PC-9 (cell line): ENCODE results near the gene SRPX. TPM values are rescaled to one million over a fixed set of nuclear protein-coding genes. Genes with fewer than 3 reads are reported as not detected.

Source experiments
- BruUV-seq: library from RNA; stranded (reverse); fragments of 400-500 nt; replicated peaks from 2 replicates; lab custom pipeline; 2021; lab: Mats Ljungman, UMichigan
- CTCF ChIA-PET: fragments of 300-600 bp; sonication (Branson Sonifier 250); formaldehyde crosslinking; loops from one replicate; lab custom pipeline; 2022; ENCODE audit warnings: antibody characterized with exemption; lab: Charles Lee
- POLR2A ChIA-PET: fragments of 300-600 bp; sonication (Branson Sonifier 250); formaldehyde crosslinking; loops from one replicate; lab custom pipeline; 2022; ENCODE audit warnings: antibody characterized with exemption; ENCODE audit not compliant: unreplicated experiment; lab: Charles Lee
- DNase-seq, 2 experiments: peaks; one replicate each; pipeline versions ENCODE4 v3.0.0 to v3.0.0-alpha.2; 2015 to 2022; ENCODE audit warnings: mixed read lengths in 1 of 2
- H2AFZ ChIP-seq: fragments of 200-600 bp; sonication (generic); 2 replicates; pipeline ENCODE4 v1.8.1; 2017; ENCODE audit warnings: antibody characterized with exemption
- H3F3A ChIP-seq: fragments of 200-600 bp; sonication (generic); 2 replicates; pipeline ENCODE4 v1.8.1; 2017; ENCODE audit warnings: antibody characterized with exemption, mild to moderate bottlenecking, low read depth; ENCODE audit not compliant: insufficient read depth
- H3K27ac ChIP-seq: fragments of 200-600 bp; sonication (generic); 2 replicates; pipeline ENCODE4 v1.6.1; 2016; ENCODE audit warnings: mixed run types
- H3K27me3 ChIP-seq: fragments of 200-600 bp; sonication (generic); 2 replicates; pipeline ENCODE4 v1.6.1; 2016; ENCODE audit warnings: low read depth, mixed run types; ENCODE audit not compliant: insufficient read depth
- H3K36me3 ChIP-seq: fragments of 200-600 bp; sonication (generic); 2 replicates; pipeline ENCODE4 v1.6.1; 2016; ENCODE audit warnings: low read depth, mixed run types
- H3K4me1 ChIP-seq: fragments of 200-600 bp; sonication (generic); replicated peaks from 2 replicates; pipeline ENCODE4 v1.6.1; 2016; ENCODE audit warnings: mixed run types; ENCODE audit not compliant: insufficient read depth
- H3K4me2 ChIP-seq: fragments of 200-600 bp; sonication (generic); 2 replicates; pipeline ENCODE4 v1.6.1; 2017; ENCODE audit warnings: mixed run types
- H3K4me3 ChIP-seq: fragments of 200-600 bp; sonication (generic); 2 replicates; pipeline ENCODE4 v1.6.1; 2016; ENCODE audit warnings: mixed run types
- H3K79me2 ChIP-seq: fragments of 200-600 bp; sonication (generic); 2 replicates; pipeline ENCODE4 v1.6.1; 2017; ENCODE audit warnings: low read depth, mixed run types
- H3K9me2 ChIP-seq: fragments of 200-600 bp; sonication (generic); 2 replicates; pipeline ENCODE4 v1.8.1; 2017; ENCODE audit warnings: mild to moderate bottlenecking; ENCODE audit not compliant: insufficient read depth
- H3K9me3 ChIP-seq: fragments of 200-600 bp; sonication (generic); 2 replicates; pipeline ENCODE4 v1.8.1; 2016; ENCODE audit warnings: low read depth; ENCODE audit not compliant: insufficient read depth
- H4K20me1 ChIP-seq: fragments of 200-600 bp; sonication (generic); 2 replicates; pipeline ENCODE4 v1.8.1; 2017; ENCODE audit not compliant: insufficient read depth
- CTCF ChIP-seq: fragments of 200-600 bp; sonication (generic); conservative IDR thresholded peaks from 2 replicates; pipeline ENCODE4 v1.6.1; 2017; ENCODE audit warnings: mixed run types, antibody characterized with exemption, mild to moderate bottlenecking, moderate library complexity
- EZH2 ChIP-seq: fragments of 200-600 bp; sonication (generic); IDR thresholded peaks from 2 replicates; pipeline ENCODE4 v1.8.0; 2017; ENCODE audit warnings: antibody characterized with exemption, low read depth
- intact Hi-C: fragments of 100-400 bp; cut with micrococcal nuclease; formaldehyde crosslinking; loops from one replicate; pipeline ENCODE4 v1.10.0; 2022; ENCODE audit not compliant: unreplicated experiment
- total RNA-seq: library from RNA; stranded (reverse); gene quantifications from 2 replicates; pipeline ENCODE4 v1.2.3, GENCODE V29; 2021

SRPX gene
- total RNA-seq, 1 experiment from 2014 or later: not detected

GRCh38 chrX:38126179-38126578 lies 94.5 kb downstream of the SRPX start:
- Histone ChIP-seq H3K27ac (no peak overlapping the region), H3K4me2 (no peak overlapping the region), H4K20me1 (no peaks in the 10 kb centered on the region), H3K4me3 (no peak overlapping the region), H3K27me3 (no peaks in the 10 kb centered on the region), H3K79me2 (no peaks in the 10 kb centered on the region), H3K36me3 (no peaks in the 10 kb centered on the region), H3K4me1 (no peaks in the 10 kb centered on the region), H3K9me3 (no peaks in the 10 kb centered on the region), H2AFZ (no peak overlapping the region), H3F3A (no peaks in the 10 kb centered on the region), H3K9me2 (no peaks in the 10 kb centered on the region)
- no peak for DNase-seq
- CTCF ChIA-PET: no interaction called here
- no TSS peak for BruUV-seq
- POLR2A ChIA-PET: no interaction called here
- intact Hi-C loops: no loop called here
- TF ChIP-seq CTCF (no peak), EZH2 (no peak)

GRCh38 chrX:38124000-38124399 lies 96.7 kb downstream of the SRPX start:
- H4K20me1 ChIP-seq: no peaks in the 10 kb centered on the region
- H3F3A ChIP-seq: no peaks in the 10 kb centered on the region
- H3K4me1 ChIP-seq: no peaks in the 10 kb centered on the region
- no peak overlapping the region for H3K4me3 ChIP-seq
- no peak for DNase-seq
- H2AFZ ChIP-seq: no peak overlapping the region
- ChIA-PET CTCF (no interaction called here), POLR2A (no interaction called here)
- H3K9me3 ChIP-seq: no peaks in the 10 kb centered on the region
- no peaks in the 10 kb centered on the region for H3K79me2 ChIP-seq
- no TSS peak for BruUV-seq
- no peak overlapping the region for H3K27ac ChIP-seq
- no peaks in the 10 kb centered on the region for H3K9me2 ChIP-seq
- no peaks in the 10 kb centered on the region for H3K27me3 ChIP-seq
- TF ChIP-seq EZH2 (no peak), CTCF (no peak)
- H3K36me3 ChIP-seq: no peaks in the 10 kb centered on the region
- no peak overlapping the region for H3K4me2 ChIP-seq
- intact Hi-C loops: no loop called here

GRCh38 chrX:38117485-38117884 lies 103.2 kb downstream of the SRPX start:
- H3F3A ChIP-seq: no peaks in the 10 kb centered on the region
- H3K36me3 ChIP-seq: no peaks in the 10 kb centered on the region
- no peaks in the 10 kb centered on the region for H3K4me1 ChIP-seq
- no peaks in the 10 kb centered on the region for H3K79me2 ChIP-seq
- no peak for DNase-seq
- TF ChIP-seq CTCF: no peak
- no peak for TF ChIP-seq EZH2
- CTCF ChIA-PET: no interaction called here
- POLR2A ChIA-PET: no interaction called here
- no peaks in the 10 kb centered on the region for H3K9me3 ChIP-seq
- no peak overlapping the region for H3K4me2 ChIP-seq
- H3K27ac ChIP-seq: no peak overlapping the region
- H3K9me2 ChIP-seq: no peaks in the 10 kb centered on the region
- no peaks in the 10 kb centered on the region for H3K27me3 ChIP-seq
- no TSS peak for BruUV-seq
- no peak overlapping the region for H2AFZ ChIP-seq
- no peak overlapping the region for H3K4me3 ChIP-seq
- H4K20me1 ChIP-seq: no peaks in the 10 kb centered on the region
- intact Hi-C loops: no loop called here
